HepG2 (cell line): ENCODE results near the gene VKORC1L1. TPM values are rescaled to one million over a fixed set of nuclear protein-coding genes. Genes with fewer than 3 reads are reported as not detected.
"Not testable (repeated sequence)": the region's sequence is repeated elsewhere in the genome, so short reads cannot be mapped to it uniquely, and the experiment has no call there.

ENCODE experiments used
- ARNTL ChIP-seq: sonication (generic); formaldehyde crosslinking; IDR thresholded peaks from 2 replicates; pipeline ENCODE4 v1.4.0; 2020; ENCODE audit warnings: mild to moderate bottlenecking, missing genetic modification reagents
- FOXP4 ChIP-seq: sonication (generic); formaldehyde crosslinking; IDR thresholded peaks from 2 replicates; pipeline ENCODE4 v1.4.0; 2020; ENCODE audit warnings: missing genetic modification reagents
- GABPA ChIP-seq, 2 experiments: IDR thresholded peaks; 2 replicates each; pipeline ENCODE4 v1.6.1; 2011 to 2016; ENCODE audit warnings: low read depth in 2 of 2, low read length in 1 of 2, missing biosample characterization in 1 of 2, missing genetic modification characterization in 1 of 2
- LCORL ChIP-seq, 2 experiments: fragments of 450-650 bp in 1 of 2; sonication (generic) in 1 of 2; formaldehyde crosslinking in 1 of 2; IDR thresholded peaks; 2 replicates each; pipeline versions ENCODE4 v1.5.0 to v1.6.1; 2017 to 2020; ENCODE audit warnings: antibody characterized with exemption in 1 of 2, missing genetic modification reagents in 1 of 2
- NR2F6 ChIP-seq, 2 experiments: IDR thresholded peaks; 2 replicates each; pipeline ENCODE4 v1.6.1; 2016; ENCODE audit warnings: antibody characterized with exemption in 1 of 2, mild to moderate bottlenecking in 1 of 2
- PAXIP1 ChIP-seq: sonication (generic); formaldehyde crosslinking; conservative IDR thresholded peaks from 2 replicates; pipeline ENCODE4 v1.4.0; 2020; ENCODE audit warnings: mild to moderate bottlenecking, missing genetic modification reagents, moderate library complexity
- SOX6 ChIP-seq, 2 experiments: fragments of 450-650 bp in 1 of 2; sonication (generic) in 1 of 2; formaldehyde crosslinking in 1 of 2; IDR thresholded peaks; 2 replicates each; pipeline versions ENCODE4 v1.4.0 to v1.6.1; 2017 to 2020; ENCODE audit warnings: antibody characterized with exemption in 1 of 2, mild to moderate bottlenecking in 1 of 2, missing genetic modification reagents in 1 of 2
- USF2 ChIP-seq, 2 experiments: sonication (generic) in 1 of 2; formaldehyde crosslinking in 1 of 2; IDR thresholded peaks; 2 replicates each; pipeline versions ENCODE4 v1.5.1 to v1.6.1; 2011 to 2020; ENCODE audit warnings: borderline replicate concordance in 1 of 2, low read depth in 1 of 2, low read length in 1 of 2, mild to moderate bottlenecking in 1 of 2, missing genetic modification reagents in 1 of 2, moderate library complexity in 1 of 2
- ZGPAT ChIP-seq: IDR thresholded peaks from 2 replicates; pipeline ENCODE4 v1.6.1; 2016; ENCODE audit warnings: mild to moderate bottlenecking
- ZMYM4 ChIP-seq: sonication (generic); formaldehyde crosslinking; IDR thresholded peaks from 2 replicates; pipeline ENCODE4 v1.8.1; 2023; ENCODE audit warnings: mild to moderate bottlenecking, missing genetic modification reagents
- ZNF614 ChIP-seq: IDR thresholded peaks from 2 replicates; pipeline ENCODE4 v1.6.1; 2018; ENCODE audit warnings: missing biosample characterization, missing genetic modification reagents, inconsistent platforms, borderline replicate concordance
- polyA plus RNA-seq, 8 experiments: library from polyadenylated mRNA; depleted of rRNA in 3 of 8; stranded (reverse) in 7 of 8; unstranded in 1 of 8; fragments of >200 nt; fragmentation: Illumina TruSeq in 4 of 8; extraction: Trizol in 4 of 8; gene quantifications; 2 replicates each; pipeline versions ENCODE4 v1.2.1 to v1.2.3, GENCODE V29; 2011 to 2016; ENCODE audit warnings: low read depth in 4 of 8, missing spikeins in 1 of 8, mixed read lengths in 1 of 8; ENCODE audit not compliant: insufficient read depth in 1 of 8
- total RNA-seq, 5 experiments: library from RNA; depleted of rRNA; stranded (reverse); fragments of >200 nt; fragmentation: Illumina TruSeq; extraction: Trizol; gene quantifications; 2 replicates each; pipeline ENCODE4 v1.2.3, GENCODE V29; 2016; ENCODE audit warnings: low read depth in 1 of 5

VKORC1L1 gene
- total and polyA plus RNA-seq, 2 of the 13 experiments (the other 11 are each of a cell fraction or from before 2014, with no cell fraction given), result 13.9 to 16.5 TPM

GRCh38 chr7:66005115-66005671, 132.3 kb downstream of the VKORC1L1 start (continued):
- TF ChIP-seq ZMYM4 (CRISPR knock-in tag) (peak; percentile 35; the same call in 1 of the 2 replicates), ARNTL (CRISPR knock-in tag) (0 out of 2 replicates have a peak, but pooled peaks have one; percentile 45), PAXIP1 (CRISPR knock-in tag) (peak; percentile 86), GABPA (CRISPR knock-in tag; IDR thresholded peaks at IDR 0.05; ENCODE audit: low read depth) (peak; percentile 21; the same call in 1 of the 2 replicates), SOX6 (CRISPR knock-in tag; IDR thresholded peaks at IDR 0.05) (peak; percentile 85), LCORL (CRISPR knock-in tag; IDR thresholded peaks at IDR 0.05) (peak; percentile 60; the same call in 1 of the 2 replicates), FOXP4 (peak; percentile 77), USF2 (CRISPR knock-in tag; IDR thresholded peaks at IDR 0.05; ENCODE audit: borderline replicate concordance) (peak; percentile 35; the same call in 1 of the 2 replicates), ZGPAT (CRISPR knock-in tag) (peak; percentile 61), ZNF614 (peak; percentile 31; the same call in 1 of the 2 replicates), NR2F6 (IDR thresholded peaks at IDR 0.05) (0 out of 2 replicates have a peak, but pooled peaks have one; percentile 11), NR2F6 (CRISPR knock-in tag; IDR thresholded peaks at IDR 0.05) (peak; percentile 40; the same call in 1 of the 2 replicates)
- not testable (repeated sequence) for TF ChIP-seq GABPA (IDR thresholded peaks at IDR 0.05; ENCODE audit: low read depth, low read length); SOX6 (IDR thresholded peaks at IDR 0.05); LCORL (IDR thresholded peaks at IDR 0.05); USF2 (IDR thresholded peaks at IDR 0.05; ENCODE audit: low read depth, low read length)
